ENCODE measurements around the gene TMEM140. TPM values are rescaled to one million over a fixed set of nuclear protein-coding genes. Genes with fewer than 3 reads are reported as not detected.

TMEM140 gene
- total and polyA plus RNA-seq, 7 experiments from 2014 or later = 16.8 to 44.7 (median 20.4) TPM

- ATAC-seq (no peak), DNase-seq (no peak)
- H3K4me3 ChIP-seq (ENCODE audit: low read length) = no peak overlapping the region
- no peak overlapping the region for H3K27ac ChIP-seq (ENCODE audit: low read depth, low read length)
- H3K27me3 Mint-ChIP-seq = no peaks in the 10 kb centered on the region
- H3K9me3 ChIP-seq (ENCODE audit: control insufficient read depth in 2 of 3, low read length in 3 of 3) = no peaks in the 10 kb centered on the region
- H3K9me3 Mint-ChIP-seq = no peaks in the 10 kb centered on the region
- ChIA-PET CTCF (no interaction called here), POLR2A (interaction anchor here (1.1 to 1.2 kb wide), 2 partner anchors 13 to 16 kb away, joined by 3 read pairs; partner anchors contain the start of gene WDR91)
- peaks cover 9 to 83% (median 39%) of the 10 kb centered on the region in 5 donors for H3K36me3 Mint-ChIP-seq
- no peak overlapping the region for H3K27ac Mint-ChIP-seq
- H3K36me3 ChIP-seq (ENCODE audit: control insufficient read depth in 2 of 3, insufficient read depth in 3 of 3, low read length in 3 of 3) = peaks cover 0 to 93% (median 20%) of the 10 kb centered on the region in 3 experiments
- no peaks in the 10 kb centered on the region for H3K27me3 ChIP-seq (ENCODE audit: control insufficient read depth in 2 of 2, insufficient read depth in 2 of 2, low read length in 2 of 2)
- no peaks in the 10 kb centered on the region for H3K4me1 ChIP-seq (ENCODE audit: control insufficient read depth in 2 of 2, insufficient read depth in 2 of 2, low read length in 2 of 2)
- H3K4me3 Mint-ChIP-seq = no peak overlapping the region
- intact Hi-C loops (cut with micrococcal nuclease) = no loop called here
- H3K4me1 Mint-ChIP-seq = peaks cover 0 to 21% (median 12%) of the 10 kb centered on the region in 7 donors
Measured at GRCh38 chr7:135197906-135198655, 50.2 kb downstream of the TMEM140 start.

- POLR2A ChIA-PET = interaction anchor here (1.1 kb wide), 1 partner anchor 12 kb away, joined by 3 read pairs; the partner anchor contains the start of gene WDR91
- Mint-ChIP-seq H3K36me3 (peaks cover 7 to 81% (median 35%) of the 10 kb centered on the region in 5 donors), H3K27ac (no peak overlapping the region), H3K4me3 (no peak overlapping the region), H3K4me1 (peaks cover 6 to 34% (median 23%) of the 10 kb centered on the region in 7 donors), H3K27me3 (no peaks in the 10 kb centered on the region), H3K9me3 (no peaks in the 10 kb centered on the region)
- CTCF ChIA-PET = no interaction called here
- intact Hi-C loops (cut with micrococcal nuclease) = no loop called here
- no peak for ATAC-seq
- no peaks in the 10 kb centered on the region for H3K9me3 ChIP-seq (ENCODE audit: control insufficient read depth in 2 of 3, low read length in 3 of 3)
- H3K4me1 ChIP-seq (ENCODE audit: control insufficient read depth in 2 of 2, insufficient read depth in 2 of 2, low read length in 2 of 2) = no peaks in the 10 kb centered on the region
- DNase-seq = no peak
- H3K27me3 ChIP-seq (ENCODE audit: control insufficient read depth in 2 of 2, insufficient read depth in 2 of 2, low read length in 2 of 2) = no peaks in the 10 kb centered on the region
- no peak overlapping the region for H3K27ac ChIP-seq (ENCODE audit: low read depth, low read length)
- H3K4me3 ChIP-seq (ENCODE audit: low read length) = no peak overlapping the region
- peaks cover 4 to 87% (median 25%) of the 10 kb centered on the region in 3 experiments for H3K36me3 ChIP-seq (ENCODE audit: control insufficient read depth in 2 of 3, insufficient read depth in 3 of 3, low read length in 3 of 3)
Measured at GRCh38 chr7:135199439-135199838, 51.6 kb downstream of the TMEM140 start.

GRCh38 chr7:135200821-135201331, 53.0 kb downstream of the TMEM140 start:
- H3K4me3 Mint-ChIP-seq = no peak overlapping the region
- H3K27me3 Mint-ChIP-seq = no peaks in the 10 kb centered on the region
- H3K4me1 ChIP-seq (ENCODE audit: control insufficient read depth in 2 of 2, insufficient read depth in 2 of 2, low read length in 2 of 2) = no peaks in the 10 kb centered on the region
- H3K36me3 ChIP-seq (ENCODE audit: control insufficient read depth in 2 of 3, insufficient read depth in 3 of 3, low read length in 3 of 3) = peaks cover 4 to 84% (median 21%) of the 10 kb centered on the region in 3 experiments
- ChIA-PET CTCF (interaction anchor here (0.7 kb wide), 1 partner anchor 755 kb away, joined by 3 read pairs; no protein-coding TSS in a partner anchor), POLR2A (no interaction called here)
- no peak overlapping the region for H3K27ac Mint-ChIP-seq
- H3K27me3 ChIP-seq (ENCODE audit: control insufficient read depth in 2 of 2, insufficient read depth in 2 of 2, low read length in 2 of 2) = no peaks in the 10 kb centered on the region
- DNase-seq (no peak), ATAC-seq (no peak)
- H3K9me3 ChIP-seq (ENCODE audit: control insufficient read depth in 2 of 3, low read length in 3 of 3) = no peaks in the 10 kb centered on the region
- no peak overlapping the region for H3K27ac ChIP-seq (ENCODE audit: low read depth, low read length)
- H3K4me1 Mint-ChIP-seq = peaks cover 6 to 41% (median 23%) of the 10 kb centered on the region in 7 donors
- H3K9me3 Mint-ChIP-seq = no peaks in the 10 kb centered on the region
- peaks cover 0 to 77% (median 40%) of the 10 kb centered on the region in 5 donors for H3K36me3 Mint-ChIP-seq
- H3K4me3 ChIP-seq (ENCODE audit: low read length) = no peak overlapping the region
- intact Hi-C loops (cut with micrococcal nuclease) = no loop called here

- Histone ChIP-seq H3K4me1 (ENCODE audit: control insufficient read depth in 2 of 2, insufficient read depth in 2 of 2, low read length in 2 of 2) (no peaks in the 10 kb centered on the region), H3K4me3 (ENCODE audit: low read length) (no peak overlapping the region), H3K27me3 (ENCODE audit: control insufficient read depth in 2 of 2, insufficient read depth in 2 of 2, low read length in 2 of 2) (no peaks in the 10 kb centered on the region), H3K9me3 (ENCODE audit: control insufficient read depth in 2 of 3, low read length in 3 of 3) (no peaks in the 10 kb centered on the region), H3K36me3 (ENCODE audit: control insufficient read depth in 2 of 3, insufficient read depth in 3 of 3, low read length in 3 of 3) (peaks cover 4 to 81% (median 22%) of the 10 kb centered on the region in 3 experiments), H3K27ac (ENCODE audit: low read depth, low read length) (no peak overlapping the region)
- no peak for DNase-seq
- ATAC-seq = no peak
- H3K4me3 Mint-ChIP-seq = no peak overlapping the region
- H3K9me3 Mint-ChIP-seq = no peaks in the 10 kb centered on the region
- peaks cover 0 to 77% (median 43%) of the 10 kb centered on the region in 5 donors for H3K36me3 Mint-ChIP-seq
- intact Hi-C loops (cut with micrococcal nuclease) = no loop called here
- peaks cover 6 to 43% (median 27%) of the 10 kb centered on the region in 7 donors for H3K4me1 Mint-ChIP-seq
- H3K27me3 Mint-ChIP-seq = no peaks in the 10 kb centered on the region
- ChIA-PET POLR2A (interaction anchor here (1.5 kb wide), 1 partner anchor 9 kb away, joined by 4 read pairs; no protein-coding TSS in a partner anchor), CTCF (interaction anchor here (1.4 kb wide), 1 partner anchor 9 kb away, joined by 3 read pairs; no protein-coding TSS in a partner anchor)
- H3K27ac Mint-ChIP-seq = peak overlapping the region in 1 of 9 donors; percentile 48
Measured at GRCh38 chr7:135201350-135201749, 53.5 kb downstream of the TMEM140 start.

- ChIA-PET CTCF (no interaction called here), POLR2A (no interaction called here)
- no peak overlapping the region for H3K4me3 Mint-ChIP-seq
- H3K27me3 ChIP-seq (ENCODE audit: control insufficient read depth in 2 of 2, insufficient read depth in 2 of 2, low read length in 2 of 2) = no peaks in the 10 kb centered on the region
- peak overlapping the region in 1 of 9 donors; percentile 31 for H3K27ac Mint-ChIP-seq
- H3K36me3 Mint-ChIP-seq = peaks cover 0 to 68% (median 33%) of the 10 kb centered on the region in 5 donors
- no peaks in the 10 kb centered on the region for H3K4me1 ChIP-seq (ENCODE audit: control insufficient read depth in 2 of 2, insufficient read depth in 2 of 2, low read length in 2 of 2)
- no peak for ATAC-seq
- peaks cover 4 to 57% (median 11%) of the 10 kb centered on the region in 3 experiments for H3K36me3 ChIP-seq (ENCODE audit: control insufficient read depth in 2 of 3, insufficient read depth in 3 of 3, low read length in 3 of 3)
- H3K4me3 ChIP-seq (ENCODE audit: low read length) = no peak overlapping the region
- H3K27ac ChIP-seq (ENCODE audit: low read depth, low read length) = no peak overlapping the region
- peaks cover 25 to 67% (median 48%) of the 10 kb centered on the region in 7 donors for H3K4me1 Mint-ChIP-seq
- no peaks in the 10 kb centered on the region for H3K9me3 ChIP-seq (ENCODE audit: control insufficient read depth in 2 of 3, low read length in 3 of 3)
- H3K9me3 Mint-ChIP-seq = no peaks in the 10 kb centered on the region
- H3K27me3 Mint-ChIP-seq = no peaks in the 10 kb centered on the region
- DNase-seq = no peak
- intact Hi-C loops (cut with micrococcal nuclease) = no loop called here
Measured at GRCh38 chr7:135204341-135204749, 56.5 kb downstream of the TMEM140 start.

- Histone ChIP-seq H3K27ac (ENCODE audit: low read depth, low read length) (no peak overlapping the region), H3K4me1 (ENCODE audit: control insufficient read depth in 2 of 2, insufficient read depth in 2 of 2, low read length in 2 of 2) (no peaks in the 10 kb centered on the region), H3K36me3 (ENCODE audit: control insufficient read depth in 2 of 3, insufficient read depth in 3 of 3, low read length in 3 of 3) (peaks cover 4 to 52% (median 11%) of the 10 kb centered on the region in 3 experiments), H3K27me3 (ENCODE audit: control insufficient read depth in 2 of 2, insufficient read depth in 2 of 2, low read length in 2 of 2) (no peaks in the 10 kb centered on the region), H3K4me3 (ENCODE audit: low read length) (no peak overlapping the region), H3K9me3 (ENCODE audit: control insufficient read depth in 2 of 3, low read length in 3 of 3) (no peaks in the 10 kb centered on the region)
- no peak for ATAC-seq
- CTCF ChIA-PET = no interaction called here
- H3K4me3 Mint-ChIP-seq = peak overlapping the region in 1 of 10 donors; percentile 3
- H3K9me3 Mint-ChIP-seq = no peaks in the 10 kb centered on the region
- no peaks in the 10 kb centered on the region for H3K27me3 Mint-ChIP-seq
- peaks cover 0 to 63% (median 28%) of the 10 kb centered on the region in 5 donors for H3K36me3 Mint-ChIP-seq
- no peak overlapping the region for H3K27ac Mint-ChIP-seq
- no peak for DNase-seq
- POLR2A ChIA-PET = no interaction called here
- intact Hi-C loops (cut with micrococcal nuclease) = no loop called here
- peaks cover 27 to 72% (median 52%) of the 10 kb centered on the region in 7 donors for H3K4me1 Mint-ChIP-seq
Measured at GRCh38 chr7:135204876-135205275, 57.0 kb downstream of the TMEM140 start.

All from naive thymus-derived CD4-positive, alpha-beta T cell (primary cell).